Tongue (tissue), 2 donors: ENCODE results near the gene GRIN2C. TPM values are rescaled to one million over a fixed set of nuclear protein-coding genes. Genes with fewer than 3 reads are reported as not detected.

ENCODE experiments used
- DNase-seq: peaks from one replicate; pipeline ENCODE4 v3.0.0-alpha.2; 2015
- total RNA-seq: library from RNA; depleted of rRNA; stranded (reverse); fragments of >200 nt; gene quantifications from one replicate; pipeline ENCODE4 v1.2.3, GENCODE V29; 2014

Gene GRIN2C
- total RNA-seq, 1 donor from 2014 or later, result 1.6 TPM

GRCh38 chr17:74799097-74799496 is 60.6 kb downstream of the GRIN2C start:
- DNase-seq, result no peak

- peak; percentile 14 for DNase-seq
Measured at GRCh38 chr17:74798239-74798707, 61.4 kb downstream of the GRIN2C start.

GRCh38 chr17:74797824-74798223 is 61.9 kb downstream of the GRIN2C start:
- no peak for DNase-seq

- no peak for DNase-seq
Measured at GRCh38 chr17:74796866-74797265, 62.8 kb downstream of the GRIN2C start.

- DNase-seq, result no peak
Measured at GRCh38 chr17:74796211-74796610, 63.5 kb downstream of the GRIN2C start.

GRCh38 chr17:74795327-74796020 is 64.2 kb downstream of the GRIN2C start:
- no peak for DNase-seq

- DNase-seq, result no peak
Measured at GRCh38 chr17:74792586-74793105, 67.0 kb downstream of the GRIN2C start.

Other genes with a start within 250 kb of the GRIN2C start
- not detected for gene CD300E, start 236.1 kb downstream of the GRIN2C start, total RNA-seq
- 3.3 TPM for gene CD300LF, start 147.0 kb downstream of the GRIN2C start, total RNA-seq
- 1.9 TPM for gene RAB37, start 122.6 kb downstream of the GRIN2C start, total RNA-seq
- 50.5 TPM for gene NHERF1, start 111.3 kb downstream of the GRIN2C start, total RNA-seq
- gene NAT9, start 83.5 kb downstream of the GRIN2C start, total RNA-seq, result 30.2 TPM
- 4.3 TPM for gene FDXR, start 13.1 kb upstream of the GRIN2C start, total RNA-seq
- 0.51 TPM for gene FADS6, start 33.7 kb upstream of the GRIN2C start, total RNA-seq
- 2.9 TPM for gene USH1G, start 63.4 kb upstream of the GRIN2C start, total RNA-seq
- not detected for gene OTOP2, start 64.4 kb upstream of the GRIN2C start, total RNA-seq
- 1.4 TPM for gene OTOP3, start 76.0 kb upstream of the GRIN2C start, total RNA-seq
- 12.3 TPM for gene HID1, start 112.9 kb upstream of the GRIN2C start, total RNA-seq
- gene CDR2L, start 127.7 kb upstream of the GRIN2C start, total RNA-seq, result 11.4 TPM
- 31.5 TPM for gene MRPL58, start 152.8 kb upstream of the GRIN2C start, total RNA-seq
- gene ATP5PD, start 187.1 kb upstream of the GRIN2C start, total RNA-seq, result 299 TPM
- 19.8 TPM for gene KCTD2, start 187.3 kb upstream of the GRIN2C start, total RNA-seq
- gene SLC16A5, start 228.1 kb upstream of the GRIN2C start, total RNA-seq, result 11.5 TPM